DOHH2 (cell line): ENCODE results near the gene NRCAM.

Source experiments
- H3F3A ChIP-seq: fragments of 200-600 bp; sonication (generic), shearing (Covaris generic); 2 replicates; pipeline ENCODE4 v1.6.0; 2016; ENCODE audit warnings: antibody characterized with exemption, mild to moderate bottlenecking; ENCODE audit not compliant: control insufficient read depth, insufficient read depth
- H3K27ac ChIP-seq: fragments of 200-600 bp; sonication (generic); 2 replicates; pipeline ENCODE4 v1.5.1; 2014; ENCODE audit warnings: low read depth, mild to moderate bottlenecking, low read length, moderate library complexity
- H3K27me3 ChIP-seq: fragments of 200-600 bp; sonication (generic); 2 replicates; pipeline ENCODE4 v1.6.1; 2014; ENCODE audit warnings: mild to moderate bottlenecking, low read length, mixed read lengths; ENCODE audit not compliant: control insufficient read depth
- H3K36me3 ChIP-seq: fragments of 200-600 bp; sonication (generic); 2 replicates; pipeline ENCODE4 v1.6.1; 2014; ENCODE audit warnings: mild to moderate bottlenecking, low read length, moderate library complexity, mixed read lengths; ENCODE audit not compliant: control insufficient read depth
- H3K4me1 ChIP-seq: fragments of 200-600 bp; sonication (generic); 2 replicates; pipeline ENCODE4 v1.6.1; 2014; ENCODE audit warnings: mild to moderate bottlenecking, low read length, mixed read lengths; ENCODE audit not compliant: control insufficient read depth
- H3K4me2 ChIP-seq: fragments of 200-600 bp; sonication (generic); 2 replicates; pipeline ENCODE4 v1.6.0; 2014; ENCODE audit warnings: mild to moderate bottlenecking, low read length, moderate library complexity
- H3K4me3 ChIP-seq: fragments of 200-600 bp; sonication (generic); 2 replicates; pipeline ENCODE4 v1.5.1; 2014; ENCODE audit warnings: mild to moderate bottlenecking, low read length, mixed read lengths
- H3K79me2 ChIP-seq: fragments of 200-600 bp; sonication (generic); 2 replicates; pipeline ENCODE4 v1.6.1; 2014; ENCODE audit warnings: mild to moderate bottlenecking, low read length, mixed read lengths; ENCODE audit not compliant: control insufficient read depth
- H3K9me2 ChIP-seq: fragments of 200-600 bp; sonication (generic); replicated peaks from 2 replicates; pipeline ENCODE4 v1.6.1; 2014; ENCODE audit warnings: mild to moderate bottlenecking, low read length, mixed read lengths; ENCODE audit not compliant: control insufficient read depth
- H3K9me3 ChIP-seq: fragments of 200-600 bp; sonication (generic); 2 replicates; pipeline ENCODE4 v1.6.1; 2014; ENCODE audit warnings: antibody characterized with exemption, low read length, mixed read lengths; ENCODE audit not compliant: control insufficient read depth, insufficient read depth
- H4K20me1 ChIP-seq: fragments of 200-600 bp; sonication (generic); 2 replicates; pipeline ENCODE4 v1.6.0; 2014; ENCODE audit warnings: low read depth, mild to moderate bottlenecking, antibody characterized with exemption, low read length, moderate library complexity; ENCODE audit not compliant: control insufficient read depth, insufficient read depth
- EZH2phosphoT487 ChIP-seq: fragments of 200-600 bp; sonication (generic); IDR thresholded peaks from 2 replicates; pipeline ENCODE4 v1.6.1; 2017; ENCODE audit warnings: borderline replicate concordance, mild to moderate bottlenecking, antibody characterized with exemption, low read length, moderate library complexity, mixed read lengths
- TF ChIP-seq, protein P1 (sequence below): fragments of 200-600 bp; sonication (generic); IDR thresholded peaks from one replicate; pipeline ENCODE4 v1.5.1; 2014; ENCODE audit warnings: antibody characterized with exemption, mild to moderate bottlenecking, low read depth, low read length; ENCODE audit not compliant: poor library complexity, severe bottlenecking

Gene NRCAM

GRCh38 chr7:108380517-108380916 is 75.7 kb downstream of the NRCAM start:
- no peaks in the 10 kb centered on the region for H3K79me2 ChIP-seq
- no peaks in the 10 kb centered on the region for H4K20me1 ChIP-seq
- H3K4me2 ChIP-seq: no peak overlapping the region
- no peaks in the 10 kb centered on the region for H3K9me2 ChIP-seq
- H3K4me1 ChIP-seq: peaks cover 9% of the 10 kb centered on the region
- no peaks in the 10 kb centered on the region for H3F3A ChIP-seq
- H3K36me3 ChIP-seq: no peaks in the 10 kb centered on the region
- 0 out of 2 replicates have a peak, but pooled peaks cover 5% of the 10 kb centered on the region for H3K27me3 ChIP-seq
- no peak for TF ChIP-seq EZH2phosphoT487
- TF ChIP-seq, protein P1, sequence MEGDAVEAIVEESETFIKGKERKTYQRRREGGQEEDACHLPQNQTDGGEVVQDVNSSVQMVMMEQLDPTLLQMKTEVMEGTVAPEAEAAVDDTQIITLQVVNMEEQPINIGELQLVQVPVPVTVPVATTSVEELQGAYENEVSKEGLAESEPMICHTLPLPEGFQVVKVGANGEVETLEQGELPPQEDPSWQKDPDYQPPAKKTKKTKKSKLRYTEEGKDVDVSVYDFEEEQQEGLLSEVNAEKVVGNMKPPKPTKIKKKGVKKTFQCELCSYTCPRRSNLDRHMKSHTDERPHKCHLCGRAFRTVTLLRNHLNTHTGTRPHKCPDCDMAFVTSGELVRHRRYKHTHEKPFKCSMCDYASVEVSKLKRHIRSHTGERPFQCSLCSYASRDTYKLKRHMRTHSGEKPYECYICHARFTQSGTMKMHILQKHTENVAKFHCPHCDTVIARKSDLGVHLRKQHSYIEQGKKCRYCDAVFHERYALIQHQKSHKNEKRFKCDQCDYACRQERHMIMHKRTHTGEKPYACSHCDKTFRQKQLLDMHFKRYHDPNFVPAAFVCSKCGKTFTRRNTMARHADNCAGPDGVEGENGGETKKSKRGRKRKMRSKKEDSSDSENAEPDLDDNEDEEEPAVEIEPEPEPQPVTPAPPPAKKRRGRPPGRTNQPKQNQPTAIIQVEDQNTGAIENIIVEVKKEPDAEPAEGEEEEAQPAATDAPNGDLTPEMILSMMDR: no peak
- no peak overlapping the region for H3K27ac ChIP-seq
- H3K9me3 ChIP-seq: no peaks in the 10 kb centered on the region
- H3K4me3 ChIP-seq: no peak overlapping the region

- H3K36me3 ChIP-seq: no peaks in the 10 kb centered on the region
- H3K27me3 ChIP-seq: no peaks in the 10 kb centered on the region
- H3K4me3 ChIP-seq: no peak overlapping the region
- TF ChIP-seq, protein P1: no peak
- no peak for TF ChIP-seq EZH2phosphoT487
- no peaks in the 10 kb centered on the region for H3F3A ChIP-seq
- no peaks in the 10 kb centered on the region for H3K9me2 ChIP-seq
- peaks cover 9% of the 10 kb centered on the region for H3K4me1 ChIP-seq
- H3K79me2 ChIP-seq: no peaks in the 10 kb centered on the region
- no peak overlapping the region for H3K27ac ChIP-seq
- no peak overlapping the region for H3K4me2 ChIP-seq
- peaks cover 5% of the 10 kb centered on the region; the same call in 1 of the 2 replicates for H3K9me3 ChIP-seq
- no peaks in the 10 kb centered on the region for H4K20me1 ChIP-seq
These were observed 80.0 kb downstream of the NRCAM start for GRCh38 chr7:108376206-108376605.

- Histone ChIP-seq H3F3A (no peaks in the 10 kb centered on the region), H3K9me2 (no peaks in the 10 kb centered on the region), H3K9me3 (peaks cover 5% of the 10 kb centered on the region; the same call in 1 of the 2 replicates), H4K20me1 (no peaks in the 10 kb centered on the region), H3K27me3 (no peaks in the 10 kb centered on the region), H3K4me1 (peaks cover 9% of the 10 kb centered on the region), H3K4me2 (no peak overlapping the region), H3K36me3 (no peaks in the 10 kb centered on the region), H3K4me3 (no peak overlapping the region), H3K79me2 (no peaks in the 10 kb centered on the region), H3K27ac (no peak overlapping the region)
- TF ChIP-seq, protein P1: no peak
- TF ChIP-seq EZH2phosphoT487: no peak
These were observed 80.6 kb downstream of the NRCAM start for GRCh38 chr7:108375668-108376067.
